Mammary epithelial cell (primary cell): ENCODE data around the gene DNAAF1.

ENCODE experiments used
- CTCF ChIP-seq, 2 donors: IDR thresholded peaks in 1 of 2; conservative IDR thresholded peaks in 1 of 2; 2 replicates each; pipeline ENCODE4 v1.5.1; 2011 to 2012; ENCODE audit warnings: inconsistent platforms in 2 of 2, low read length in 2 of 2, mild to moderate bottlenecking in 2 of 2, control low read depth in 1 of 2, low read depth in 1 of 2; ENCODE audit not compliant: insufficient read depth in 1 of 2; ENCODE audit errors: extremely low read depth in 1 of 2
- EZH2 ChIP-seq: IDR thresholded peaks from 2 replicates; pipeline ENCODE4 v1.6.1; 2012; ENCODE audit warnings: low read length, inconsistent platforms, borderline replicate concordance

- TF ChIP-seq CTCF (conservative IDR thresholded peaks at IDR 0.05 in 1 of 2, IDR thresholded peaks at IDR 0.05 in 1 of 2; ENCODE audit: extremely low read depth in 1 of 2, insufficient read depth in 1 of 2, low read depth in 1 of 2, low read length in 2 of 2) (no peak), EZH2 (no peak)
These were observed 2.0 kb upstream of the DNAAF1 start for GRCh38 chr16:84143081-84143480.
